Spleen (tissue), 11 donors: Measurements from ENCODE around the gene NFKBIE. TPM values are rescaled to one million over a fixed set of nuclear protein-coding genes. Genes with fewer than 3 reads are reported as not detected.
A peak's percentile ranks its signal among the peaks of the same experiment; 100 is the strongest.

Source experiments
- DNase-seq: peaks from one replicate; pipeline ENCODE4 v3.0.0-alpha.2; 2020
- H3K27ac ChIP-seq, 8 donors: fragments of 200-600 bp; sonication (generic) in 7 of 8; 1 replicate in 4 of 8; 2 replicates in 4 of 8; pipeline versions ENCODE4 v1.5.0 to v1.8.0; 2016 to 2021; ENCODE audit warnings: inconsistent platforms in 4 of 8, mild to moderate bottlenecking in 4 of 8, moderate library complexity in 1 of 8
- H3K27me3 ChIP-seq, 7 donors: fragments of 200-600 bp; sonication (generic) in 6 of 7; replicated peaks in 1 of 7; 1 replicate in 4 of 7; 2 replicates in 3 of 7; pipeline versions ENCODE4 v1.5.0 to v1.8.0; 2016 to 2021; ENCODE audit warnings: inconsistent platforms in 3 of 7, mild to moderate bottlenecking in 1 of 7
- H3K36me3 ChIP-seq, 6 donors: fragments of 200-600 bp; sonication (generic) in 5 of 6; 1 replicate in 4 of 6; 2 replicates in 2 of 6; pipeline versions ENCODE4 v1.5.0 to v1.8.0; 2016 to 2021; ENCODE audit warnings: inconsistent platforms in 2 of 6
- H3K4me1 ChIP-seq, 6 donors: fragments of 200-600 bp; sonication (generic) in 5 of 6; 1 replicate in 3 of 6; 2 replicates in 3 of 6; pipeline versions ENCODE4 v1.5.0 to v1.8.0; 2016 to 2021; ENCODE audit warnings: inconsistent platforms in 3 of 6
- H3K4me3 ChIP-seq, 8 donors: fragments of 200-600 bp; sonication (generic) in 7 of 8; 1 replicate in 4 of 8; 2 replicates in 4 of 8; pipeline versions ENCODE4 v1.5.0 to v1.8.0; 2016 to 2021; ENCODE audit warnings: inconsistent platforms in 4 of 8, mild to moderate bottlenecking in 4 of 8, moderate library complexity in 2 of 8
- H3K9me3 ChIP-seq, 8 donors: fragments of 200-600 bp; sonication (generic) in 7 of 8; 1 replicate in 4 of 8; 2 replicates in 4 of 8; pipeline versions ENCODE4 v1.5.0 to v1.8.0; 2016 to 2021; ENCODE audit warnings: inconsistent platforms in 4 of 8
- CTCF ChIP-seq, 11 experiments: fragments of 200-600 bp in 7 of 11; fragments of 450-650 bp in 4 of 11; sonication (generic) in 4 of 11; IDR thresholded peaks in 8 of 11; conservative IDR thresholded peaks in 3 of 11; 1 replicate in 7 of 11; 2 replicates in 4 of 11; pipeline versions ENCODE4 v1.4.0 to v1.8.0; 2016 to 2021; ENCODE audit warnings: antibody characterized with exemption in 11 of 11, inconsistent platforms in 4 of 11, mild to moderate bottlenecking in 1 of 11
- POLR2A ChIP-seq, 3 donors: fragments of 450-650 bp; IDR thresholded peaks; one replicate each; pipeline ENCODE4 v1.5.1; 2017; ENCODE audit warnings: antibody characterized with exemption in 3 of 3, mild to moderate bottlenecking in 1 of 3
- POLR2AphosphoS5 ChIP-seq, 3 donors: sonication (generic); formaldehyde crosslinking; IDR thresholded peaks; one replicate each; pipeline ENCODE4 v1.5.1; 2017; ENCODE audit warnings: antibody characterized with exemption in 3 of 3
- WGBS, 5 donors: extraction: QIAGEN DNeasy Blood & Tissue Kit in 3 of 5; methylation state at CpG; one replicate each; pipeline versions ENCODE4 v1.1.5 to v1.1.7; 2013 to 2018; 5-methylcytosine and 5-hydroxymethylcytosine counted together
- intact Hi-C: fragments of 100-400 bp; cut with DNase I; formaldehyde crosslinking; loops from one replicate; pipeline ENCODE4 v1.15.0; 2023; ENCODE audit warnings: low total_unique reads
- polyA plus RNA-seq, 3 donors: library from polyadenylated mRNA; stranded (reverse); fragments of 200-250 nt; gene quantifications; one replicate each; pipeline ENCODE4 v1.2.1, GENCODE V29; 2013
- total RNA-seq, 7 donors: library from RNA; depleted of rRNA in 3 of 7; stranded (reverse); fragments of >200 nt in 3 of 7; fragmentation: NEBNext Ultra II Directional in 4 of 7; extraction: Animal tissue kit (Norgen Biotek cat#: 25700) in 4 of 7; gene quantifications; one replicate each; pipeline versions ENCODE4 v1.1.0 to v1.2.1, GENCODE V29; 2016 to 2021
- donor health status: healthy with polysubstance abuse.
- donor health status: DM: no; HTN: no; CAD: no; lungs with moderate emphysema.
- donor health status: DM: no; HTN: no; CAD: no.
- donor health status: Bipolar disorder and iron deficiency.
- donor health status: healthy.
- donor health status: DM: no; HTN: no; CAD: no.
- donor health status: DM: yes; HTN: yes; CAD: no.

Gene NFKBIE
- total and polyA plus RNA-seq, 10 donors, result 32.2 to 89.7 (median 49.0) TPM

- intact Hi-C loops, result no loop called here
- Histone ChIP-seq H3K36me3 (no peaks in the 10 kb centered on the region), H3K4me1 (peaks cover 0 to 55% (median 31%) of the 10 kb centered on the region in 6 donors), H3K4me3 (peak overlapping the region in 1 of 8 donors; percentile 68), H3K27me3 (peaks cover 0 to 83% (median 51%) of the 10 kb centered on the region in 7 donors), H3K27ac (no peak overlapping the region), H3K9me3 (no peaks in the 10 kb centered on the region)
- TF ChIP-seq POLR2AphosphoS5 (IDR thresholded peaks at IDR 0.05) (no peak), CTCF (IDR thresholded peaks at IDR 0.05 in 8 of 11, conservative IDR thresholded peaks at IDR 0.05 in 3 of 11) (no peak), POLR2A (IDR thresholded peaks at IDR 0.05) (no peak)
- DNase-seq, result peak; percentile 51
- 78 to 87% (median 85%) methylated on average over 6 of the region's 6 CpGs for WGBS, 5 donors
These were observed 6.0 kb upstream of the NFKBIE start for GRCh38 chr6:44271406-44271723.

DNA sequence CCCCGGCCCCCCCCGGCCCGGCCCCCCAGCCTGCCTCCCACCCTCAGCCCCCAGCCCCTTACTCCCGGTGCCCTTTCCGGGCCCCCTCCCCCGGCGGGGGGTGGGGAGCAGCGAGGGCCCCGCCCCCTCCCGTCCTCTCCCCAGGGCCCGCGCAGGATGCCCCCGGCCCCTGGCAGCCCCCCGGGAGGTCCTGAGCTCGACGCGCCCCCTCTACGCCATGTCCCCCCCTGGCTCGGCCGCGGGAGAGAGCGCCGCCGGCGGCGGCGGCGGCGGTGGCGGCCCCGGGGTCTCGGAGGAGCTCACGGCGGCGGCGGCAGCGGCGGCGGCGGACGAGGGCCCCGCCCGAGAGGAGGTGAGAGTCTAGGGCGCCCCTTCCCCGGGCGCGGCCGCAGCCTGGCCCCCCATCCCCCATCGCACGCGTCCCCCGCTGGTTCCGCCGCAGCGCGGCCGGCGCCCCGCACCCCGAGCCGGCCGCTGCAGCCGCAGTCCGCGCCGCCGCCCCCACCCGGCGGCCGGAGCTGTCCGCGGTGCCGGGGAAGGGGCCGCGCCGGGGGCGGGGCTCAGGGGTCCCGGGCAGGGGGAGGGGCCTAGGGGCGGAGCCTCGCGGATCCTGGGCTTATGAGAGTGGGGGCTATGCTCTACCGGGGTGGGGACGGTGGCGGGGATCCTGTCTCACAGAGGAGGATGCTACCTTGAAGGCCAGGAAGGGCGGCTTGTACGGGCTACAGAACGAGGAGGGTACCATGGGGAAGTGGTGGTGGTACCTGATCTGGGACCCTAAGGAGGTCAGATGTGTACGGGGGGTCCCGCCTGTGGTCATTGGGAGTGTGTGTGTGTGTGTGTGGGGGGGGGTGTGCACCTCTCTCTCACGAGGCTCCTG is 5.4 kb upstream of the NFKBIE start:
- Histone ChIP-seq H3K36me3 (no peaks in the 10 kb centered on the region), H3K4me1 (peaks cover 0 to 55% (median 31%) of the 10 kb centered on the region in 6 donors), H3K27me3 (peaks cover 0 to 77% (median 45%) of the 10 kb centered on the region in 7 donors), H3K4me3 (peak overlapping the region in 5 of 8 donors; percentile 16 to 68 (median 38)), H3K9me3 (no peaks in the 10 kb centered on the region), H3K27ac (no peak overlapping the region)
- WGBS, 5 donors, result 1 to 4% (median 2%) methylated on average over 22 to 86 of the region's 90 CpGs
- intact Hi-C loops, result no loop called here
- DNase-seq, result peak; percentile 77
- TF ChIP-seq CTCF (IDR thresholded peaks at IDR 0.05 in 8 of 11, conservative IDR thresholded peaks at IDR 0.05 in 3 of 11) (no peak), POLR2A (IDR thresholded peaks at IDR 0.05) (no peak), POLR2AphosphoS5 (IDR thresholded peaks at IDR 0.05) (no peak)

DNA sequence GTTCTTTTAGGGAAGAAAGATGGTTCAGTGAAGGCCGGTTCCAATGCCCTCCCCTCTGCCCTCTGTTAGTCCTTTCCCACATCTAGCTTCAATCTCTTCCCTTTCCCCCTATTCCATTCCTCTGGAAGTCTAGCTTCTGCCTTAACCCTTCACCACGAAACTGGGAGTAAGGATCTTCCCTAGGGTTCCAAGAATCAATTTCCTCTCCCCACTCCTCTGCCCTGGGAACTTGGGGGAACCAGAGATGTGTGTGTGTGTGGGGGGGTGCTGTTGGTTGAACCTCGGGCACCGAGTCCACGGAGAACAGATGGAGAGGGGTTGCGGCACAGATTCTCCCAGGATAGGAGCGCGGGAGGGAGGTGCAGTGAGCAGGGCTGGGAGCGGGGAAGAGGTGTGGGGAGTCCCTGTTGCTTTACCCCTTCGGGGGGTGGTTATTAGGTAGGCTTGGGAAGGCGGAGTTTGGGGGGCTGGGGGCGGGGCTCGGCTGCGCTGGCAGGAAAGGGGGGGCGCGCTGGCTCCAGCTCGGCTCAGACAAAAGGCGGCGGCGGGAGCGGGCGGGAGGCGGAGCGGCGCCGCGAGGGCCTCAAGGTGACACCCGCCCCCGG is 4.7 kb upstream of the NFKBIE start, which contains the start of gene TMEM151B:
Gene TMEM151B (plus strand): TSS at position 530 of the 605 bp plus-strand sequence. CDS start 293 bp downstream, outside the sequence.
- DNase-seq, result no peak
- intact Hi-C loops, result no loop called here
- 11 to 33% (median 16%) methylated on average over 13 to 29 of the region's 29 CpGs for WGBS, 5 donors
- Histone ChIP-seq H3K9me3 (no peaks in the 10 kb centered on the region), H3K36me3 (no peaks in the 10 kb centered on the region), H3K4me3 (peak within 1 kb of the TSS in 5 of 8 donors; percentile 16 to 68 (median 38)), H3K4me1 (peaks cover 0 to 53% (median 30%) of the 10 kb centered on the region in 6 donors), H3K27ac (no peak within 1 kb of the TSS), H3K27me3 (peaks cover 0 to 70% (median 38%) of the 10 kb centered on the region in 7 donors)
- TF ChIP-seq POLR2AphosphoS5 (IDR thresholded peaks at IDR 0.05), result no peak
- TF ChIP-seq CTCF (IDR thresholded peaks at IDR 0.05 in 8 of 11, conservative IDR thresholded peaks at IDR 0.05 in 3 of 11), result no peak
- no peak for TF ChIP-seq POLR2A (IDR thresholded peaks at IDR 0.05)
